GM21786 (cell line): ENCODE results near the gene PSD.

Experiments
- ATAC-seq: cut with Tn5 transposase; IDR thresholded peaks from one replicate; pipeline ENCODE4 v1.9.1; 2021; ENCODE audit not compliant: unreplicated experiment

The PSD gene

GRCh38 chr10:102420714-102421506 lies 2.3 kb upstream of the PSD start, which contains the start of gene FBXL15:
Gene FBXL15 (plus strand): TSS chr10:102420836. CDS start chr10:102421130, 294 bp downstream.
- ATAC-seq: peak; percentile 63

GRCh38 chr10:102420181-102420713 lies 1.7 kb upstream of the PSD start:
- no peak for ATAC-seq

GRCh38 chr10:102419269-102420180 lies 940 bp upstream of the PSD start:
- ATAC-seq: no peak

GRCh38 chr10:102416695-102417094 lies 1.9 kb downstream of the PSD start:
- no peak for ATAC-seq

- ATAC-seq: no peak
These were observed 2.3 kb downstream of the PSD start for GRCh38 chr10:102416283-102416682.

- no peak for ATAC-seq
These were observed 3.8 kb downstream of the PSD start for GRCh38 chr10:102414749-102415148.

- no peak for ATAC-seq
These were observed 4.6 kb downstream of the PSD start for GRCh38 chr10:102413806-102414561.

- no peak for ATAC-seq
These were observed 5.4 kb downstream of the PSD start for GRCh38 chr10:102413053-102413705.

- no peak for ATAC-seq
These were observed 6.3 kb downstream of the PSD start for GRCh38 chr10:102412293-102412692.

- no peak for ATAC-seq
These were observed 7.0 kb downstream of the PSD start for GRCh38 chr10:102411341-102412255.

GRCh38 chr10:102410429-102411073 lies 8.0 kb downstream of the PSD start:
- ATAC-seq: no peak

- no peak for ATAC-seq
These were observed 8.8 kb downstream of the PSD start for GRCh38 chr10:102409604-102410428.

- ATAC-seq: no peak
These were observed 9.6 kb downstream of the PSD start for GRCh38 chr10:102408728-102409603.

- no peak for ATAC-seq
These were observed 10.4 kb downstream of the PSD start for GRCh38 chr10:102408131-102408727.

- ATAC-seq: no peak
These were observed 11.0 kb downstream of the PSD start for GRCh38 chr10:102407425-102408130.

- ATAC-seq: no peak
These were observed 11.8 kb downstream of the PSD start for GRCh38 chr10:102406815-102407214.
